Measurements from ENCODE around the gene ZNF664.

The ZNF664 gene

GRCh38 chr12:124011435-124012115 is 38.6 kb downstream of the ZNF664 start:
- no peak for DNase-seq

DNA sequence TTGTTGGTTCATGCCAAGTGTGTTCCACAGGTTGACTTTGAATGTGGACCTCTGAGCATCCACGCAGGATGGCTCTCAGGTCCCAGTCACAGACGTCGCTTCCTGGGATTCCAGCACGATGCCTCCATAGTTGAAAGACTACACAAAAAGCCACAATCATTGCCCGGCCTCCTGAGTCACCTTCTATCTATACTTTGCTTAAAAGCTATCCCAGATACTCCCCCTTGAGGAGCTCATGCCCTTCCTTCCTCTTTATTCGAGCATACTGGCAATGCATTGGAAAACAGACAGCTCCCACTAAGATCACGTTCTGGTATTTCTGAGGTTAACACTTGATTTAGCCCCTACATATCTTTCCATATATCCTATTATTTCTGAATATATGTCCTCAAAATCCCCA is 40.1 kb downstream of the ZNF664 start:
- DNase-seq = no peak

GRCh38 chr12:124015494-124016461 is 42.8 kb downstream of the ZNF664 start:
- no peak for DNase-seq

DNA sequence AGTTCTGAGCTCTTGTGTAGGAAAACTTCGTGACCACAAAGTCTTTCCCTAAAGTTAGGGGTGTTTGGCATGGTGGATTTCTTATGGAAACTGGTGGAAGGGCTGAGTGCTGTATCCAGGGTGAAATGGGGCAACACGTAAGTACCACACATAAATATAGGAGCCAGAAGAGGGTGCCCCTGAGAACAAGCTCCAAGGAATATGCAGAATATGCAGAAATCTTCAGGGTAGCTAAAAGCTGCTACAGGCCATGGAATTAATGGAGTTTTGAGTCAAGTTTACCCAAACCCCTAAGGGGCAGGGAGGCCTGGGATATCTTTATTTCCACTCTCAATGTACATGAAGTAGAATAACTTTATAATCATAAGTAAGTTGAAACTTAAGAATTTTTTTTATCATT is 44.0 kb downstream of the ZNF664 start:
- DNase-seq = no peak

DNA sequence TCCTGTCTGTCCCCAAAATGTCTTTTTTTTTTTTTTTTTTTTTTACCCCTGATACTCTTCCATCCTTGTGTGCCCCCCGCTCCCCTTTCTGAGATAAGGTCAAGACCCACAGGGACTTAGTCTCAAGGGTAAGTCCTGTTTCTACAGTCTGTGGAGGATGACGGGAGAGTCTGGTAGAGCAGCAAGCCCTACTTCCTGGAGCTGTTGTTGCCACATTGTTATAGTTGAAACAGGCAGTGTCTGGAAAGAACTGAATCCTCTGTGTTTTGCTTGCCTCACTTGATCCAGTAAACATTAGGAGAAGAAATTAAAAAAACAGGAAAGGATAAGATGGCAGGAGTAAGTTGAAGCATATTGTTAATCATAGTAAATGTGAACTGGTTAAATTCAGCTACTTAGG is 45.5 kb downstream of the ZNF664 start:
- DNase-seq = no peak

DNA sequence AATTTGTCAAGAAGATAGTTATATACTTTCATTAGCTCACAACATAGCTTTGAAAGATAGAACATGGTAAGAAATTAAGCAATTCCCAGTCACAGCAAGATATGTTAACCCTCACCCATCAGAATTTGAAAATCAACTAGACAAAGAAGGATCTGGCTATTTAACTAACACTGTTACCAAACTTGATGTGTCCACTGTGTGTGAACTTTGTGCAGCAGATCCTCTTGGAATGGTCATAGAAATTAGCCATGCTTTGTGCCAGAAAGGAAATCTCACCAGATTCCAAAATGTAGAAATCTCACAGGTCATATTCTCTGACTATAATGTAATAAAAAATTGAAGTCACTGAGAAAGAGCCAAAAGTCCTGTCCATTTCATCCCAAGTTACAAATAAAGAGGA is 46.1 kb downstream of the ZNF664 start:
- DNase-seq = no peak

GRCh38 chr12:124020514-124020949 is 47.5 kb downstream of the ZNF664 start:
- DNase-seq = no peak

DNA sequence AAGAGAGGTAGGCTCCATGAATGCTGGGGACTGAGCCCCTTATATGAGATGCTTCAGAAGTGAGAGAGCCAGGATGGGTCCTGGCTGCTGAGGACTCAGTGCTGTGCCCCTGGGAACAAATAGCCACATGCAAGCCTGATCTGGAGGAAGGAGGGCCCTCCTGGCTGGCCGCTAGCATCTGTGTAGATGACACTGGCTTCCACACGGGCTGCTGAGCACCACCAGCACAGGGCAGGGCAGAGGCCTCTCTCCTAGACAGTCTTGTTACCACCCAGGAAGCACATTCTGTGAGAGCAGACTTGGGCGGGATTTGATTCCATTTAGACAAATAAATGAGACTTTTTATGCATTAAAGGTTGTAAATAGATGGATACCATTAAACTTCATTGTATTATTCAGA is 48.0 kb downstream of the ZNF664 start:
- no peak for DNase-seq

GRCh38 chr12:124022161-124022560 is 49.1 kb downstream of the ZNF664 start:
- no peak for DNase-seq

DNA sequence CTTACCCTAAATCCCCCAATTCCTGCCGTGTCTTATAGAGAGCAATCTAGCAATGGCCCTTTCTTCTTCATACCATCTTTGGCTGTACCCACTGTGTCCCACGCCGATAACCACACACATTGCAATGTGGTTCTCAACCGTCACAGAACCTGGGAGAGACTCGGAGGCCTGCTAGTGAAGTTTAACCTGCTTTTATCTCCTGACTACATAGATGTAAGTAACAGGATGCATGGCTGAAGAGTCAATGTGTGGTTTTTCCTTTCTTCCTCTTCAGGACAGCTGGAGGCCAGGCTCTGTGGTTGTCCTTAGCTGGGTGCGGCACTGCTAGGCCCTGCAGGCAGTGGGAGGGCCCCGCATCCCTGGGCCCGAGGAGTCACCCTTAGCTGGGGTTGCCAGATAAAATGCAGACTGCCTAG is 51.3 kb downstream of the ZNF664 start:
- DNase-seq = no peak

DNA sequence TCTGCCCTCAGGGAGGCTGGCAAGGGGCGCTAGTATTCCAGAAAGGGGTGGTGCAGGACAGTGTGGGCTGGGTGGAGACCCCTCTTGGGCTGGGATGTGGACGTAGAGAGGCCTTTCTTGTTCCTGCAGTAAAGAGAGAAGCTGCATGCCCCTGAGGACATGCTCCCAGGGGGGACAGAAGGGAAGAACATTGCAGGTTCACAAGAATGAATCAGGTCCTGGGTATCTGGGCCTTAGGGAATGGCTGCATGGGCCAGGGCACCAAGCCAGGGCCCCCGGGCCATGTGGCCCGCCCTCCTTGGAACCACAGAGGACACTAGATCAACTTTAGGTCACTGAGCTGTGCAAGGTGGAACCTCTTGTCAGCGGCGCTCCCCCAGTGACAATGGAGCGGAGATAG is 51.8 kb downstream of the ZNF664 start:
- no peak for DNase-seq

DNA sequence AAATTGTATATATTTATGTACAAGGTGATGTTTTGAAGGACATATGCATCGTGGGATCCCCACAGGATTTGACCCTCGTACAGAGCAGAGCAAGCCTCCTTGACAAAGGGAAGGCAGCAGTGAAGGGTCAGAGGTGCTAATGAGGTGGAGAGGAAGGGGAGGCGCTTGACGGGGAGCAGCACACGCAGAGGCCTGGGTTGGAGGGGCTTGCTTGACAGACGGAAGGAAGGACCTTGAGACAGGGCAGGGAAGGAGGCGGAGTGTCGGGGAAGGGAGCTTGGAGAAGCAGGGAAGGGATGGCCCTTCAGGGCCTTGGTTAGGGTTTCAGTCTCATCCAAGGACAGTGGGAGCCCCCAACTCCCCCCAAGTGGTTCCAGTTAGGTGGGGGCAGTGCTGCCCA is 52.6 kb downstream of the ZNF664 start:
- DNase-seq = no peak

DNA sequence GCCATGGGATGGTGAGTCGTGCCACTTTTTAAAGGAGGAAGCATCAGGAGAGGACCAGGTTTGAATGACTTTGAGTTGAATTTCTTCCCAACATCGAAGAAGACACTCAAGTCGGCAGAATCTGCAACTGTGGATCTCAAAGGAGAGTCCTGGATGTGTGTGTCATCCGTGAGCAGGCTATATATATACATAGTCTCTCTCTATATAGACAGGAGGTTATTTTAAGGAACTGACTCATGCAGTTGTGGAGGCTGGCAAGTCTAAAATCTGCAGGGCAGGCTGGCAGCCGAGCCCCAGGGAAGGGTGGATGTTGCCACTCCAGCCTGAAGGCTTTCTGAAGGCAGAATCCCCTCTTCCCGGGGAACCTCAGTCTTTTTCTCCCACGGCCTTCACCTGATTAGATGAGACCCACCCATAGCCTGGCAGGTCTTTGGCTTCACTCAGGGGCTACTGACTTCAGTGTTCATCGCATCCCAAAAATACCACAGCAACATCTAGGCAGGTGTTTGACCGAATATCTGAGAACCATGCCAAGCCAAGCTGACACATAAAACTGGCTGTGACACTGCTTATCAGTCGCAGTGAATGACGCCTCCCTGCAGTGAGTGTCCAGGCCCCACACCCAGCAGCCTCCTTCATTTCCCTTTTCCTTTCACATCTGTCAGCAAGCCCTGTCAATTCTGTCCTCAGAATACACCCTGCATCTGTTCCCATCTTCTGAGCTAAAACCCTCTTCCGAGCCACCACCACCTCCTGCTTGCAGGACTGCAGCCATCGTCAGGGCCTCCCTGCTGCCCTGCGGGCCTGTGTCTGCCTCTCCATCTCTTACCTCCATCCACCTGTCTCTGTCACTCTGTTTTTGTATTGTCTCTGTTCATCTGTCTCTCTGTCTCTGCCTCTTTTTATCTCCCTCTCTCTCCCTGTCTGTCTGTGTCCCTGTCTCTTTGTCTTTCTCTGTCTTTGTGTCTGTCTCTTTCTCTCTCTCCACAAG is 54.0 kb downstream of the ZNF664 start:
- DNase-seq = no peak

DNA sequence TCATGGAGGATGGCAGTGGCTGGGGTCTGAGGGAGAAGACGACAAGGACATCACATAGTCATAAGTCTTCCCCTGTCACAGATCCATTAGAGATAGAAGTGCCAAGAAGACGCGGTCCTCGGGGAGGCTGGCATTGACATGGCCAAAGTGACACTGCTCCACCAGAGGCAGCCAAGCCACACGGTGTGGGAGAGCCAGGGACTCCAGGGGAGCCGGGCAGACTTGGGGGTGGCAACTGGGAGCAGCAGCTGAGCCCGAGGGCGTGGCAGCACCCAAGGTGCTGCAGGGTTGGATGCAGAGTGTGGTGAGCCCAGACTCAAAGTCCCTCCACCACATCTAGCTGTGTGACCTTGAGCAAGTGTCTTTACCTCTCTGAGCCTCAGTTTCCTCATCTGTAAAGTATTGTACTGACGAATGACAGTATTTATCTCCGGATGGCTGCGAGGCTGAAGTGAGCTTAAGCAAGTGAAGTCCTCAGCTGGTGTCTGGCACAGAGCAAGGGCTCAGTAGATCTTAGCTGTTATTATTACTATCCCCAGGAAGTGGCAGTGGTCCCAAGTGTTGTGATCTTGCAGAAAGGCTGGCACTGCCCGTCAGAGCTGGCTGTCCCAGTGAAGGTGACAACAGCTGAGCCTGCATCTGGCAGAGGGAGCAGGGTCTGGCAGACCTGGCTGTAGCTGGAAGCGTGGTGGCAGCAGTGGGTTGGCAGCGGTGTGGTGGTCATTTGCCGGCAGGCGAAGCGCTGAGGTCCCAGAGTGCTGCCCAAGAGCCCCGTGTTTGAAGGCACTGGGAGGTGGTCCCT is 54.9 kb downstream of the ZNF664 start:
- no peak for DNase-seq

DNA sequence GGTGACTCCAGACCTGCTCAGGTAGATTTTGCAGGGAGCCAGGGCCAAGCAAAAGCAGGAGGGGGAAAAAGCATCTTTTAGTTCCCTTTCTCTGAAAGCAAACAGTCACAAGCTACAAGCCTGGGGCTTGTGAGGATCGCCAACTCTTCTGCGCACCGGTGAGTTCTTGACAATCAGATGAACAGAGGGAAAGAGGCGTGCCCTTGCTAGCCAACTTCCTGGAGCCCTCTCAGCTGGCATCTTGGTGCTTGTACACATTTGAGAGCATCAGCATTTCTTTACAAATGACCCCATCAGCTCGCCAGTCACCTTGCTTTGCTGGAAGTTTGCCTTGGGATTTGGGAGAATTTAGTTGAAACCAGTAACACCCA is 55.5 kb downstream of the ZNF664 start:
- DNase-seq = no peak

GRCh38 chr12:124030008-124030407 is 57.0 kb downstream of the ZNF664 start:
- no peak for DNase-seq

GRCh38 chr12:124030510-124030909 is 57.5 kb downstream of the ZNF664 start:
- DNase-seq = no peak

DNA sequence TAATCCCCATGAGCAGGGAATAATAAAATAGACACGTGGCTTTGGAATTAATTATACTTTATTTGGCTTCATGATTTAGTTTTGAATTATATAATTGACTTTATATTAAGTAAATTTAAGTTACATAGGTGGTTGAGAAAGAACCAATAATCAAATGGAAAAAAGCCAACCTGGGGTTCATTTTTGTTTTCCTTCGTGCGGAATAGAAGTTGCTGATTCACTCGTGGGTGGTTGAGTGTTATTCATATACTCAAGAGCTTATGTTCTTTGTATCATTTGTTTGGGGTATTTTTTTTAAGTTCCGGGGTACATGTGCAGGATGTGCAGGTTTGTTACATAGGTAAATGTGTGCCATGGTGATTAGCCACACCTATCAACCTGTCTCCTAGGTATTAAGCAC is 58.0 kb downstream of the ZNF664 start:
- DNase-seq = no peak

DNA sequence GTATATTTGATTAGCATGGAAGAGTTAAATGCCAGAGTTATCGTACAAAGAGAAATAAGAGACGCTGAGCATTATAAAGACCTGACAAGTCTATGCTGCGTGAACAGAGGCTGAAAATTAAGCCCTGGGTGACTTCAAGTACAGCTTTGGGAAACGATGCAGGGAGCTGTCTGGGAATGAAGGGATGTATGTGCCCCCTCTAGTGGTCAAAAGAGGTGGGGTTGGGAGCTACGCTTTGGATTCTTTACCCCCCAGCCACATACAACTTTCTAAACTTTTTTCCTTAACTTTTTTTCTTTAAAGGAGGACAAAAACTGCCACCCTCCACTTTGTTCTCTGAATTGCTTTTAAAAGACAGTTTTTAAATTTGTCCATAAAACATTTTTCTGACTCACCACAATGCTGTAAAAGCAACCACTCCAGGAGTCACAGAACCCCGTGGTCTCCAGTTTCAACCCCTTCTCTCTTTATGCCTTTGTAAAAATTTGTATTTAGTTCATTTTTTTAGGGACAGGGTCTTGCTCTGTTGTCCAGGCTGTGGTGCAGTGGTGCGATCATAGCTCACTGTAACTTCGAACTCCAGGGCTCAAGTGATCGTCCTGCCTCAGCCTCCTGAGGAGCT is 59.4 kb downstream of the ZNF664 start:
- no peak for DNase-seq

GRCh38 chr12:124033859-124034258 is 60.8 kb downstream of the ZNF664 start:
- no peak for DNase-seq

DNA sequence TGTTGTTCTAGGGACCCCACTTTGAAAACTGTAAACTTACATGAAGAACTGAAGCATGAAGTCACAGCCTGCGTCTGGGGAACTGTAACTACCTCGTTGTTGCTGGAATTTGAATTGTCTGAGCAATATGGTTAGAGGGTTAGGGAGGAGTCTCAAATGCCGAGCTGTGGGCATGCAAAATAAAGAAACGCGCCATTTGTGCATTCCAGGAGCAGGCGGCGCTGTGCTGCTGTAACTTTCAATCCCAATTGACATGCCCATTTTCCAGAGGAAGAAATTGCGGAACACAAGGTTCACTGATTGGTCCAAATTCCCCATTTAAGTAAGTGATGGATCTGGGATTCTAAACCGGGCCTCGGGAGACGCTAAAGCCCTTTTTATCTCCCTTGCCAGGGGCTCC is 61.3 kb downstream of the ZNF664 start:
- DNase-seq = no peak

DNA sequence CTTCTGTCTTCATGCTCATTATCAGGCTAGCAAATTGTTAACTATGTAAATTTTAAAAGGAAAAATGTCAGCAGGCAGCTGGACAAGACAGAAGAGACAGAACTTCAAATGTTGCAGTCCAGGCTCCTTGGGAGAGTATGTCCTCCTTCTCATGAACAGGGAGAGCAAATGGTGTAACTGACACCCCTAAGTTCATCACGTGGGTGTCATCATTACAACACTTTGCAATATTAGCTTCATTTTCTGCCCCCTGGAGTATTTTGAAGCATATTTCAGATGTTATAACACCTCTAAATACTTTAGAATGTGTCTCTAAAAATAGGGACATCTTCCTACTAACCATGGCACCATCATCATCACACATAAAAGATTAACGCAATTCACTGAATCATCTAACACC is 62.1 kb downstream of the ZNF664 start:
- no peak for DNase-seq
